LNCaP clone FGC (cell line): ENCODE data around the gene MPZL2.

Experiments
- DNase-seq: peaks from one replicate; pipeline ENCODE4 v3.0.0-alpha.2; 2011; ENCODE audit warnings: low read depth
- H3K4me3 ChIP-seq: 2 replicates; pipeline ENCODE4 v1.5.1; 2011; ENCODE audit warnings: mild to moderate bottlenecking, low read depth, low read length, control low read depth
- TF ChIP-seq, protein P1 (sequence below): IDR thresholded peaks from 2 replicates; pipeline ENCODE4 v1.5.1; 2012; ENCODE audit warnings: mild to moderate bottlenecking; ENCODE audit not compliant: control insufficient read depth, insufficient read depth; ENCODE audit errors: extremely low read depth

Gene MPZL2

DNA sequence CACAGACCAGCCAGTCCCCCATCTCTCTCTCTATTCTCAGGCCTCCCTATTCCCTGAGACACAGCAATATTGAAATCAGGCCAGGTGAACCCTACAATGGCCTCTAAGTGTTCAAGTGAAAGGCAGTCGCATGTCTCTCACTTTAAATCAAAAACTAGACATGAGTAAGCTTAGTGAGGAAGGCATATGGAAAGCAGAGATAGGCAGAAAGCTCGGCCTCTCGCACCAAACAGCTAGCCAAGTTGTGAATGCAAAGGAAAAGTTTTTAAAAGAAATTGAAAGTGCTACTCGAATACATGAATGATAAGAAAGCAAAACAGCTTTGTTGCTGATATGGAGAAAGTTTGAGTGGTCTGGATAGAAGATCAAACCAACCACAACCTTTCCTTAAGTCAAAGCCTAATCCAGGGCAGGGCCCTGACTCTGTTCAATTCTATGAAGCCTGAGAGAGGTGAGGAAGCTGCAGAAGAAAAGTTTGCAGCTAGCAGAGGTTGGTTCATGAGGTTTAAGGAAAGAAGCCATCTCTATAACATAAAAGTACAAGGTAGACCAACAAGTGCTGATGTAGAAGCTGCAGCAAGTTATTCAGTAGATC, 19.8 kb upstream of the MPZL2 start:
- H3K4me3 ChIP-seq = no peak overlapping the region
- TF ChIP-seq, protein P1, sequence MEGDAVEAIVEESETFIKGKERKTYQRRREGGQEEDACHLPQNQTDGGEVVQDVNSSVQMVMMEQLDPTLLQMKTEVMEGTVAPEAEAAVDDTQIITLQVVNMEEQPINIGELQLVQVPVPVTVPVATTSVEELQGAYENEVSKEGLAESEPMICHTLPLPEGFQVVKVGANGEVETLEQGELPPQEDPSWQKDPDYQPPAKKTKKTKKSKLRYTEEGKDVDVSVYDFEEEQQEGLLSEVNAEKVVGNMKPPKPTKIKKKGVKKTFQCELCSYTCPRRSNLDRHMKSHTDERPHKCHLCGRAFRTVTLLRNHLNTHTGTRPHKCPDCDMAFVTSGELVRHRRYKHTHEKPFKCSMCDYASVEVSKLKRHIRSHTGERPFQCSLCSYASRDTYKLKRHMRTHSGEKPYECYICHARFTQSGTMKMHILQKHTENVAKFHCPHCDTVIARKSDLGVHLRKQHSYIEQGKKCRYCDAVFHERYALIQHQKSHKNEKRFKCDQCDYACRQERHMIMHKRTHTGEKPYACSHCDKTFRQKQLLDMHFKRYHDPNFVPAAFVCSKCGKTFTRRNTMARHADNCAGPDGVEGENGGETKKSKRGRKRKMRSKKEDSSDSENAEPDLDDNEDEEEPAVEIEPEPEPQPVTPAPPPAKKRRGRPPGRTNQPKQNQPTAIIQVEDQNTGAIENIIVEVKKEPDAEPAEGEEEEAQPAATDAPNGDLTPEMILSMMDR = no peak
- no peak for DNase-seq

DNA sequence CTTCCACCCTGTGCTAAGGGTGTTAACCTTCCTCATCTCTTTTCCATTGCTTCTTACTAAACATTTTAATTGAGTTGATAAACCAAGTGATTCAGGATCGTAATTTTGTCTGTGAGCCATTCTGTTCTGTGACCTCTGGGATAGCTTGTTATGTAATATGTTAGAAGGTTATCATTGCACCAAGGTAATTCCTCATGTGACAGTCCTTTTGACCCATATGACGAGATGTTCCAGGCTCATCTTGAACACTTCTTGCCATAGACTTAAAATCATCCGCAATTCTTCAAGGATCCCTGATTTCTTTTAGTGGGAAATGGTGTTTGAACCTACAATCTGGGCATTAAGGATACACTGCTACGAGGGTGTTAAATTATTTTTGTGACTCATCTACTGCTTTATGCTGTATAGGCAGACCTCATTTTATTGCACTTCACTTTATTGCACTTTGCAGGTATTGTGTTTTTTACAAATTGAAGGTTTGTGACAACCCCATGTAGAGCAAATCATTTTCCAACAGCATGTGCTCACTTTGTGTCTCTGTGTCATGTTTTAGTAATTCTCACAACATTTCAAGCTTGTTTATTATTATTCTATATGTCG, 19.0 kb upstream of the MPZL2 start:
- TF ChIP-seq, protein P1 = no peak
- no peak overlapping the region for H3K4me3 ChIP-seq
- no peak for DNase-seq

DNA sequence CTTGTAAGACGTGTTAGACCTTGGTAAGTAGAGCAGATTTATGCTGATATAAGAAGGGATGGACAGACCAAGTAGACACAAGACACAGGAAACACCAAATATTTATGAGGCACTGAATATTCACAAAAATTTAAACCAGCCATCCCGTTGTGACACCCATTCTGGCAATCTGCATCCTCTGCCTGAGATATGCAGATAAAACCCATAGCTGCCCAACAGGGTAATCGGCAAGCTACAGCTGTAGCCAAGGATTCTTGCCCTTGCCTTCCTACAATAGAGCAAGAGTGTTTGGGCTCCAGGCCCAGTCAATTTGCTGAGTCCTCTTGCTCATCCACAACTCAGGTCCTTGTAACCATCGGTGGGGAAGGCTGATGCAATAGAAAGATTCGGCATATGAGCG, 18.5 kb upstream of the MPZL2 start:
- no peak for DNase-seq
- TF ChIP-seq, protein P1 = no peak
- no peak overlapping the region for H3K4me3 ChIP-seq

DNA sequence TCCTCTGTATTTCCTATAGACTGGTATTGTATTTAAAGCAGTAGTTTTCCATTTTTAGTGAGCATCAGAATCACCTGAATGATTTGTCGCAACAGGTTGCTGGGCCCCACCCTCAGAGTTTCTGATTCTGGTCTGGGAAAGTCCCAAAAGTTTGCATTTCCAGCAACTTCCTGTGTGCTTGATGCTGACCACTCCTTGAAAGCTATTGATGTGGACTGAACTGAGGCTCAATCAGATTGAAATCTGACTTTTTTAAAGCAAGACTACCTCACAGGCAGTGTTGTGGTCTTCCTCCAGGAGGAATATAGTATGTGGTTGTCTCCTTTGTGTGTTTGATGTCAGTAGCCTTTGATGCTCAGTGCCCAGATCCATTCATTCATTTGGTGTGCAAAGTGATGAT, 17.2 kb upstream of the MPZL2 start:
- no peak for DNase-seq
- no peak overlapping the region for H3K4me3 ChIP-seq

DNA sequence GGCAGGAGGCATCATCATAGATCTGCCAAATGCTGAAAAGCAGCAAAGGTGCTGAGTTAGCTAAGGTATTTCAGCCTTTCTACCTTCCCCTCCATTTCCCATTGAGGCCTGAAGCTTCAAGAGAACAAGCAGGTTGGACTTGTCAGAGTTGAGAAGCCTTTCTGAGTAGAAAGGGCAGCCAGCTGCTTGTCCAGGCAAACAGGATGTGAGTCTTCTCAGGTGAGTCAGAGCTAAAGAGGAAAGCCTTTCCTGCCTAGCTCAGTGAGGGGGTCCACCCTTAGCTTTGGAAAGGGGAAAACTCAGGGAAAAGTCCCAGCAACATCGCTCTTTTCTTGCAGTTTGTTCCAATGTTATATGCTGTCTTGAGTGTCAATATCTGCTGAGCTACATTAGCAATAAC, 13.2 kb upstream of the MPZL2 start:
- H3K4me3 ChIP-seq = no peak overlapping the region
- no peak for DNase-seq
- TF ChIP-seq, protein P1 = no peak

More for the DNA sequence above, 17.2 kb upstream of the MPZL2 start:
- TF ChIP-seq, protein P1 = no peak

DNA sequence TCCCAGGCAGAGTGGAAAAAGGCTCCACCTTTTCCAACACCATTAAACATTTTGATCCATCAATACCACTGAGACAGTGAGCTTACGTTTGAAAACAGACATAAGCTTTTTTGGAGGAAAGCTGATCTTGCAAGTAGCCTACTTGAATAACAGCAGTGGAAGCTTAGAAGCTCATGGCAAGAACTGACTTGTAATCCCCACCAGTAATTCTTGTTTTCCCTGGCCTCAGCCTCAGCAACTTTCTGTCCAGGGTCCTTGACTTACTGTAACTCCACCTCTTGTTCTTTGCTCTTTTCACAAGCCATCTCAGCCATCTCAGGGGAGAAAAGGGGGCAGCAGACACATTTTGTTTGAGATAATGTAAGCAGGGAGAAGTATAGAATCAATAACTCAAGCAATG, 12.3 kb upstream of the MPZL2 start:
- no peak for DNase-seq
- TF ChIP-seq, protein P1 = no peak
- H3K4me3 ChIP-seq = no peak overlapping the region

DNA sequence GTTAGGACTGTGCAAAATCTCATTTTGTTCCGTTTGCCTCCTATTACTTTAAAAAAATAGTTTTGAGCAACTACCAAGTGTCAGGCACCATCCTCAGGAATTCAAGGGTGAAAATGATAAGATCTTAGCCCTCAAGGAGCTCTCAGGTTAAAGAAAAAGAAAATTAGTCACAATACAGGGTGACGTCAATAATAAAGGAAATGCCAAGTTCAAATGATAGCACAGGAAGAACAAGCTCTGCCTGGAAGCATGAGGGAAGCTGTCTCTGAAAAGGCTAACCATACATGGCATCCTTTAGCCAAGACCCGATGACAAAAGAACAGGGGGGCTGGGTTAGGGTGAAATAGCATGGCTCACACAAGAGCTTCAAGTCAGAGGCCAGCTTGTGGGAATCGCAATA, 11.1 kb upstream of the MPZL2 start:
- H3K4me3 ChIP-seq = no peak overlapping the region
- no peak for DNase-seq
- TF ChIP-seq, protein P1 = no peak
